ENCODE data around the gene CNTNAP5.

The CNTNAP5 gene

GRCh38 chr2:124482551-124482950 lies 457.5 kb downstream of the CNTNAP5 start:
- no peak for DNase-seq

GRCh38 chr2:124485659-124486058 lies 460.6 kb downstream of the CNTNAP5 start:
- no peak for DNase-seq

- DNase-seq: no peak
These were observed 464.6 kb downstream of the CNTNAP5 start for GRCh38 chr2:124489686-124490085.

GRCh38 chr2:124501575-124502152 lies 476.6 kb downstream of the CNTNAP5 start:
- DNase-seq: no peak

GRCh38 chr2:124514236-124514635 lies 489.1 kb downstream of the CNTNAP5 start:
- DNase-seq: no peak

- no peak for DNase-seq
These were observed 495.9 kb downstream of the CNTNAP5 start for GRCh38 chr2:124520953-124521352.

- no peak for DNase-seq
These were observed 498.0 kb downstream of the CNTNAP5 start for GRCh38 chr2:124523096-124523495.

- DNase-seq: no peak
These were observed 499.2 kb downstream of the CNTNAP5 start for GRCh38 chr2:124524155-124524915.

- DNase-seq: no peak
These were observed 501.1 kb downstream of the CNTNAP5 start for GRCh38 chr2:124526221-124526620.

GRCh38 chr2:124530203-124530602 lies 505.1 kb downstream of the CNTNAP5 start:
- no peak for DNase-seq

- DNase-seq: no peak
These were observed 508.3 kb downstream of the CNTNAP5 start for GRCh38 chr2:124533226-124533954.

GRCh38 chr2:124534028-124534427 lies 508.9 kb downstream of the CNTNAP5 start:
- no peak for DNase-seq

- no peak for DNase-seq
These were observed 510.7 kb downstream of the CNTNAP5 start for GRCh38 chr2:124535816-124536215.

GRCh38 chr2:124536591-124536990 lies 511.5 kb downstream of the CNTNAP5 start:
- no peak for DNase-seq

- no peak for DNase-seq
These were observed 513.5 kb downstream of the CNTNAP5 start for GRCh38 chr2:124538549-124538948.

- DNase-seq: no peak
These were observed 515.7 kb downstream of the CNTNAP5 start for GRCh38 chr2:124540805-124541204.

- no peak for DNase-seq
These were observed 518.0 kb downstream of the CNTNAP5 start for GRCh38 chr2:124542932-124543640.

GRCh38 chr2:124547700-124548099 lies 522.6 kb downstream of the CNTNAP5 start:
- DNase-seq: no peak

- no peak for DNase-seq
These were observed 533.3 kb downstream of the CNTNAP5 start for GRCh38 chr2:124558277-124558905.

- DNase-seq: no peak
These were observed 534.1 kb downstream of the CNTNAP5 start for GRCh38 chr2:124559236-124559635.

- no peak for DNase-seq
These were observed 535.6 kb downstream of the CNTNAP5 start for GRCh38 chr2:124560592-124561112.

GRCh38 chr2:124561486-124561885 lies 536.4 kb downstream of the CNTNAP5 start:
- DNase-seq: no peak

- no peak for DNase-seq
These were observed 538.3 kb downstream of the CNTNAP5 start for GRCh38 chr2:124563426-124563825.

Measured in CD4-positive, alpha-beta T cell treated with Interleukin-4 for 1 hour (primary cell).